ENCODE data around the gene BRPF3.

DNA sequence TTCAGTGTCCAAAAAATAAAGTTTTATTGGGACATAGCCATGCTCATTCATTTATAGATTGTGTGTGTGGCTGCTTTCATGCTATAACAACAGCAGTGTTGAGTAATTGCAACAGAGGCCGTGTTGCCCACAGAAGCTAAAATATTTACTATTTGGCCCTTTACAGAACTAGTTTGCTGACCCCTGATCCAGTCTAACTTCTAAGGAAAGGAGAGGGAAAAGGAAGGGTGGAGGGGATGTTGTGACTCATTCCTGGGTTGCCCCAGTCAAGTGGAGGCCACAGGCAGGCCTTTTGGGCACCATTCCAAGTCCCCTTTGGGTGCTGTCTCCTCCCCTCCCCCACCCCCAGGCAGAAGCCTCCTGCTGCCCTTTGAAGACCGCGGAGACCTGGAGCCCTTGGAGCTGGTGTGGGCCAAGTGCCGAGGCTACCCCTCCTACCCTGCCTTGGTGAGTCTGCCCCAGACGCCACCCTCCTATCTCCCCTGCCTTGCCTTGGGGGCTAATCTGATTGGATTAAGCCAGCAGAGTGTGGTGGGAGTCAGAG lies 28.4 kb downstream of the BRPF3 start:
- no peak for TF ChIP-seq POLR2A (IDR thresholded peaks at IDR 0.05; ENCODE audit: low read length)
- TF ChIP-seq GATA1 (IDR thresholded peaks at IDR 0.05; ENCODE audit: low read depth, low read length), result no peak
